Body of pancreas (tissue), 4 donors: Measurements from ENCODE around the gene SLC16A6. TPM values are rescaled to one million over a fixed set of nuclear protein-coding genes. Genes with fewer than 3 reads are reported as not detected.
"Not testable (repeated sequence)": the region's sequence is repeated elsewhere in the genome, so short reads cannot be mapped to it uniquely, and the experiment has no call there.

ENCODE experiments used
- ATAC-seq: fragments of 150-250 bp; one replicate; pipeline ENCODE4 v1.9.1; 2016
- DNase-seq, 4 donors: peaks; one replicate each; pipeline ENCODE4 v3.0.0-alpha.2; 2019
- H3K27ac ChIP-seq, 4 donors: fragments of 200-600 bp; sonication (generic); 1 replicate in 3 of 4; 2 replicates in 1 of 4; pipeline versions ENCODE4 v1.5.1 to v1.6.1; 2016 to 2019; ENCODE audit warnings: mild to moderate bottlenecking in 1 of 4, mixed read lengths in 1 of 4, moderate library complexity in 1 of 4
- H3K27me3 ChIP-seq, 2 donors: fragments of 200-600 bp; sonication (generic); one replicate each; pipeline ENCODE4 v1.6.0; 2016; ENCODE audit warnings: mild to moderate bottlenecking in 1 of 2
- H3K36me3 ChIP-seq, 2 donors: fragments of 200-600 bp; sonication (generic); replicated peaks in 1 of 2; 2 replicates each; pipeline ENCODE4 v1.5.1; 2016; ENCODE audit warnings: low read depth in 2 of 2; ENCODE audit not compliant: insufficient read depth in 1 of 2
- H3K4me1 ChIP-seq: fragments of 200-600 bp; sonication (generic); one replicate; pipeline ENCODE4 v1.6.0; 2016
- H3K4me3 ChIP-seq, 2 donors: fragments of 200-600 bp; sonication (generic); 1 replicate in 1 of 2; 2 replicates in 1 of 2; pipeline ENCODE4 v1.5.1; 2016 to 2019
- H3K9me3 ChIP-seq, 3 donors: fragments of 200-600 bp; sonication (generic); 1 replicate in 2 of 3; 2 replicates in 1 of 3; pipeline ENCODE4 v1.5.1; 2016
- CTCF ChIP-seq, 7 experiments: fragments of 450-650 bp in 4 of 7; fragments of 200-600 bp in 3 of 7; sonication (generic) in 3 of 7; IDR thresholded peaks; one replicate each; pipeline ENCODE4 v1.5.1; 2016 to 2019; ENCODE audit warnings: antibody characterized with exemption in 7 of 7
- POLR2A ChIP-seq, 3 donors: fragments of 450-650 bp; IDR thresholded peaks; one replicate each; pipeline ENCODE4 v1.6.1; 2016; ENCODE audit warnings: antibody characterized with exemption in 3 of 3, mild to moderate bottlenecking in 2 of 3
- WGBS, 2 donors: methylation state at CpG; one replicate each; pipeline ENCODE4 v1.1.5; 2017; 5-methylcytosine and 5-hydroxymethylcytosine counted together
- intact Hi-C: fragments of 100-400 bp; cut with DNase I; formaldehyde crosslinking; loops from one replicate; pipeline ENCODE4 v1.15.1; 2023
- total RNA-seq, 2 donors: library from RNA; depleted of rRNA; stranded (reverse); fragments of >200 nt; gene quantifications; one replicate each; pipeline ENCODE4 v1.1.0, GENCODE V29; 2016

SLC16A6 gene
- total RNA-seq, 2 donors from 2014 or later: under 0.01 TPM; not detected in 1

- Histone ChIP-seq H3K9me3 (no peaks in the 10 kb centered on the region), H3K36me3 (no peaks in the 10 kb centered on the region), H3K27ac (no peak overlapping the region), H3K4me3 (no peak overlapping the region), H3K4me1 (no peaks in the 10 kb centered on the region), H3K27me3 (no peaks in the 10 kb centered on the region)
- no peak for ATAC-seq
- no peak for DNase-seq
- TF ChIP-seq CTCF (IDR thresholded peaks at IDR 0.05) (no peak), POLR2A (IDR thresholded peaks at IDR 0.05) (no peak)
- 81 to 88% methylated on average over 1 of the region's 1 CpG for WGBS, 2 donors
- intact Hi-C loops: no loop called here
These were observed 59.4 kb downstream of the SLC16A6 start for GRCh38 chr17:68231541-68231940.

- H3K4me3 ChIP-seq, ATAC-seq, H3K27ac ChIP-seq, DNase-seq, H3K27me3 ChIP-seq, H3K4me1 ChIP-seq, intact Hi-C loops, H3K9me3 ChIP-seq, H3K36me3 ChIP-seq: not testable (repeated sequence)
- WGBS, 2 donors: 89 to 93% methylated on average over 4 of the region's 4 CpGs
These were observed 59.8 kb downstream of the SLC16A6 start for GRCh38 chr17:68231131-68231530.

GRCh38 chr17:68229619-68230018 lies 61.3 kb downstream of the SLC16A6 start:
- no peak overlapping the region for H3K4me3 ChIP-seq
- 72 to 89% methylated on average over 5 to 8 of the region's 8 CpGs for WGBS, 2 donors
- H3K36me3 ChIP-seq: no peaks in the 10 kb centered on the region
- H3K9me3 ChIP-seq: no peaks in the 10 kb centered on the region
- DNase-seq: no peak
- intact Hi-C loops: no loop called here
- H3K27me3 ChIP-seq: no peaks in the 10 kb centered on the region
- no peak overlapping the region for H3K27ac ChIP-seq
- H3K4me1 ChIP-seq: no peaks in the 10 kb centered on the region
- no peak for ATAC-seq
- TF ChIP-seq CTCF (IDR thresholded peaks at IDR 0.05): no peak
- TF ChIP-seq POLR2A (IDR thresholded peaks at IDR 0.05): no peak

GRCh38 chr17:68228817-68229570 lies 61.9 kb downstream of the SLC16A6 start:
- DNase-seq: no peak
- WGBS, 2 donors: 67 to 70% methylated on average over 16 to 17 of the region's 17 CpGs
- no peak for ATAC-seq

GRCh38 chr17:68228039-68228680 lies 62.8 kb downstream of the SLC16A6 start:
- H3K27me3 ChIP-seq, DNase-seq, H3K9me3 ChIP-seq, H3K27ac ChIP-seq, H3K4me1 ChIP-seq, ATAC-seq, H3K36me3 ChIP-seq, intact Hi-C loops, H3K4me3 ChIP-seq: not testable (repeated sequence)
- WGBS, 2 donors: 79 to 83% methylated on average over 7 to 8 of the region's 9 CpGs

More at GRCh38 chr17:68228817-68229570, 61.9 kb downstream of the SLC16A6 start:
- H3K4me1 ChIP-seq: no peaks in the 10 kb centered on the region
- no peaks in the 10 kb centered on the region for H3K9me3 ChIP-seq
- no peak overlapping the region for H3K4me3 ChIP-seq
- no peaks in the 10 kb centered on the region for H3K27me3 ChIP-seq
- no peak for TF ChIP-seq POLR2A (IDR thresholded peaks at IDR 0.05)
- no peak for TF ChIP-seq CTCF (IDR thresholded peaks at IDR 0.05)
- no peaks in the 10 kb centered on the region for H3K36me3 ChIP-seq
- no peak overlapping the region for H3K27ac ChIP-seq
- intact Hi-C loops: no loop called here

- H3K36me3 ChIP-seq, DNase-seq, H3K9me3 ChIP-seq, H3K27ac ChIP-seq, intact Hi-C loops, ATAC-seq, H3K4me1 ChIP-seq, H3K4me3 ChIP-seq, H3K27me3 ChIP-seq: not testable (repeated sequence)
- 59% methylated on average over 4 of the region's 4 CpGs for WGBS, 2 donors
These were observed 65.9 kb downstream of the SLC16A6 start for GRCh38 chr17:68225055-68225454.
